HEK293 (cell line): ENCODE measurements around the gene GBP6.
"Not testable (repeated sequence)": the region's sequence is repeated elsewhere in the genome, so short reads cannot be mapped to it uniquely, and the experiment has no call there.

ENCODE experiments used
- CTCF ChIA-PET: fragments of 350-600 bp; formaldehyde crosslinking; extraction: SDS; loops from one replicate; lab custom pipeline; 2021; ENCODE audit warnings: antibody characterized with exemption; lab: Yijun Ruan, JAX
- POLR2A ChIA-PET: fragments of 300-600 bp; formaldehyde crosslinking; extraction: SDS; loops from one replicate; lab custom pipeline; 2020; ENCODE audit warnings: antibody characterized with exemption, inconsistent platforms; lab: Yijun Ruan, JAX
- H3K27ac ChIP-seq: fragments of 200-500 bp; sonication (Bioruptor generic); 2 replicates; pipeline ENCODE4 v1.5.1; 2014; ENCODE audit warnings: low read depth, low read length, control low read depth, inconsistent platforms; ENCODE audit errors: extremely low read depth
- H3K36me3 ChIP-seq, 2 experiments: fragments of 200-500 bp in 1 of 2; sonication (Bioruptor generic) in 1 of 2; 1 replicate in 1 of 2; 2 replicates in 1 of 2; pipeline ENCODE4 v1.5.1; 2014 to 2017; ENCODE audit warnings: inconsistent platforms in 2 of 2, low read length in 2 of 2; ENCODE audit not compliant: control insufficient read depth in 2 of 2, insufficient read depth in 1 of 2
- H3K4me1 ChIP-seq: fragments of 200-500 bp; sonication (Bioruptor generic); 2 replicates; pipeline ENCODE4 v1.5.1; 2014; ENCODE audit warnings: mild to moderate bottlenecking, low read length, inconsistent platforms; ENCODE audit not compliant: control insufficient read depth, insufficient read depth
- H3K4me3 ChIP-seq: 2 replicates; pipeline ENCODE4 v1.5.1; 2011; ENCODE audit warnings: low read depth, mild to moderate bottlenecking, control low read depth, low read length, moderate library complexity
- H3K9me3 ChIP-seq: fragments of 200-500 bp; sonication (Bioruptor generic); 2 replicates; pipeline ENCODE4 v1.5.1; 2014; ENCODE audit warnings: low read depth, low read length, inconsistent platforms; ENCODE audit not compliant: control insufficient read depth, insufficient read depth
- GLI4 ChIP-seq: fragments of 450-650 bp; formaldehyde crosslinking; IDR thresholded peaks from 2 replicates; pipeline ENCODE4 v1.5.1; 2016; ENCODE audit warnings: missing biosample characterization, missing genetic modification characterization
- MYNN ChIP-seq: fragments of 450-650 bp; formaldehyde crosslinking; IDR thresholded peaks from 2 replicates; pipeline ENCODE4 v1.5.1; 2016; ENCODE audit warnings: missing biosample characterization, missing genetic modification characterization, borderline replicate concordance
- ZBTB7A ChIP-seq: fragments of 450-650 bp; formaldehyde crosslinking; IDR thresholded peaks from 2 replicates; pipeline ENCODE4 v1.5.1; 2016; ENCODE audit warnings: low read depth, missing biosample characterization, missing genetic modification characterization
- ZFP3 ChIP-seq: fragments of 450-650 bp; formaldehyde crosslinking; IDR thresholded peaks from 2 replicates; pipeline ENCODE4 v1.5.1; 2016; ENCODE audit warnings: low read depth, missing biosample characterization, missing genetic modification characterization
- ZNF19 ChIP-seq: fragments of 450-650 bp; formaldehyde crosslinking; IDR thresholded peaks from 2 replicates; pipeline ENCODE4; 2016; ENCODE audit warnings: missing biosample characterization, missing genetic modification characterization, low read depth
- ZNF223 ChIP-seq: fragments of 450-650 bp; formaldehyde crosslinking; IDR thresholded peaks from 2 replicates; pipeline ENCODE4 v1.5.1; 2016; ENCODE audit warnings: missing biosample characterization, missing genetic modification characterization
- ZNF350 ChIP-seq: fragments of 450-650 bp; formaldehyde crosslinking; IDR thresholded peaks from 2 replicates; pipeline ENCODE4 v1.5.0; 2017; ENCODE audit warnings: missing biosample characterization, mild to moderate bottlenecking, missing genetic modification characterization
- ZNF37A ChIP-seq: fragments of 450-650 bp; IDR thresholded peaks from 2 replicates; pipeline ENCODE4 v1.5.1; 2018; ENCODE audit warnings: missing biosample characterization, missing genetic modification characterization
- ZNF521 ChIP-seq: fragments of 450-650 bp; formaldehyde crosslinking; IDR thresholded peaks from 2 replicates; pipeline ENCODE4 v1.5.1; 2017; ENCODE audit warnings: missing biosample characterization, mild to moderate bottlenecking, missing genetic modification characterization
- ZNF660 ChIP-seq: fragments of 450-650 bp; IDR thresholded peaks from 2 replicates; pipeline ENCODE4 v1.5.1; 2018; ENCODE audit warnings: missing biosample characterization, mild to moderate bottlenecking, missing genetic modification characterization
- ZNF701 ChIP-seq: fragments of 450-650 bp; formaldehyde crosslinking; IDR thresholded peaks from 2 replicates; pipeline ENCODE4 v1.5.1; 2016; ENCODE audit warnings: missing biosample characterization, missing genetic modification characterization
- ZNF768 ChIP-seq: fragments of 450-650 bp; formaldehyde crosslinking; IDR thresholded peaks from 2 replicates; pipeline ENCODE4 v1.5.1; 2018; ENCODE audit warnings: missing biosample characterization, mild to moderate bottlenecking, missing genetic modification characterization
- TF ChIP-seq, protein P1 (sequence below): fragments of 450-650 bp; formaldehyde crosslinking; IDR thresholded peaks from 2 replicates; pipeline ENCODE4 v1.5.1; 2016; ENCODE audit warnings: missing biosample characterization, missing genetic modification characterization
- TF ChIP-seq, protein P2 (sequence below): fragments of 450-650 bp; formaldehyde crosslinking; IDR thresholded peaks from 2 replicates; pipeline ENCODE4 v1.5.1; 2016; ENCODE audit warnings: missing biosample characterization, missing genetic modification characterization
- TF ChIP-seq, protein P3 (sequence below): fragments of 450-650 bp; formaldehyde crosslinking; IDR thresholded peaks from 2 replicates; pipeline ENCODE4 v1.5.1; 2016; ENCODE audit warnings: missing biosample characterization, missing genetic modification characterization
- TF ChIP-seq, protein P4 (sequence below): fragments of 450-650 bp; formaldehyde crosslinking; IDR thresholded peaks from 2 replicates; pipeline ENCODE4 v1.5.1; 2016; ENCODE audit warnings: missing biosample characterization, missing genetic modification characterization

GBP6 gene

DNA sequence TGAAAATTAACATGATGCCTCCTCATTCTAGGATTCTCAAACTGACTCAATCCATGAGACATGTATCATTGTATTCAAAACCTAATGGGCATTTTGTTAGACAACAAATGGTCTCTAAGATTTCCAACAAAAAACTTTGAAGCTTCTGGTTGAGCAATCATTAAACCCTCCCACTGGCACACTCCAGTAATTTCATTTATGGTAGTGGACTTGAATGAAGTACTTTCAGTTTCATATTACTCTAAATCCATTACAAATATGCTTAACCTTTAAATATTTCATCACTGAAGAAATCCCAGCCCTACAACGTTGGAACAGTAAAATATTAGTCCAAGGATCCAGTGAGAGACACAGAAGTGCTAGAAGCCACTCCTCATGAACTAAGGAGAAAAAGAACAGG, 43.5 kb downstream of the GBP6 start:
- no peak overlapping the region for H3K27ac ChIP-seq
- TF ChIP-seq, protein P1, sequence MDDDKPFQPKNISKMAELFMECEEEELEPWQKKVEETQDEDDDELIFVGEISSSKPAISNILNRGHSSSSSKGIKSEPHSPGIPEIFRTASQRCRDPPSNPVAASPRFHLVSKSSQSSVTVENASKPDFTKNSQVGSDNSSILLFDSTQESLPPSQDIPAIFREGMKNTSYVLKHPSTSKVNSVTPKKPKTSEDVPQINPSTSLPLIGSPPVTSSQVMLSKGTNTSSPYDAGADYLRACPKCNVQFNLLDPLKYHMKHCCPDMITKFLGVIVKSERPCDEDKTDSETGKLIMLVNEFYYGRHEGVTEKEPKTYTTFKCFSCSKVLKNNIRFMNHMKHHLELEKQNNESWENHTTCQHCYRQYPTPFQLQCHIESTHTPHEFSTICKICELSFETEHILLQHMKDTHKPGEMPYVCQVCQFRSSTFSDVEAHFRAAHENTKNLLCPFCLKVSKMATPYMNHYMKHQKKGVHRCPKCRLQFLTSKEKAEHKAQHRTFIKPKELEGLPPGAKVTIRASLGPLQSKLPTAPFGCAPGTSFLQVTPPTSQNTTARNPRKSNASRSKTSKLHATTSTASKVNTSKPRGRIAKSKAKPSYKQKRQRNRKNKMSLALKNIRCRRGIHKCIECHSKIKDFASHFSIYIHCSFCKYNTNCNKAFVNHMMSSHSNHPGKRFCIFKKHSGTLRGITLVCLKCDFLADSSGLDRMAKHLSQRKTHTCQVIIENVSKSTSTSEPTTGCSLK, result no peak
- no peak for TF ChIP-seq ZNF701
- TF ChIP-seq ZNF660 (tag by site-specific recombination), result no peak
- TF ChIP-seq ZNF19 (tag by site-specific recombination), result no peak
- no peak for TF ChIP-seq ZNF37A (tag by site-specific recombination)
- no peak for TF ChIP-seq ZFP3 (tag by site-specific recombination)
- TF ChIP-seq, protein P2, sequence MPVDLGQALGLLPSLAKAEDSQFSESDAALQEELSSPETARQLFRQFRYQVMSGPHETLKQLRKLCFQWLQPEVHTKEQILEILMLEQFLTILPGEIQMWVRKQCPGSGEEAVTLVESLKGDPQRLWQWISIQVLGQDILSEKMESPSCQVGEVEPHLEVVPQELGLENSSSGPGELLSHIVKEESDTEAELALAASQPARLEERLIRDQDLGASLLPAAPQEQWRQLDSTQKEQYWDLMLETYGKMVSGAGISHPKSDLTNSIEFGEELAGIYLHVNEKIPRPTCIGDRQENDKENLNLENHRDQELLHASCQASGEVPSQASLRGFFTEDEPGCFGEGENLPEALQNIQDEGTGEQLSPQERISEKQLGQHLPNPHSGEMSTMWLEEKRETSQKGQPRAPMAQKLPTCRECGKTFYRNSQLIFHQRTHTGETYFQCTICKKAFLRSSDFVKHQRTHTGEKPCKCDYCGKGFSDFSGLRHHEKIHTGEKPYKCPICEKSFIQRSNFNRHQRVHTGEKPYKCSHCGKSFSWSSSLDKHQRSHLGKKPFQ (tag by site-specific recombination), result no peak
- TF ChIP-seq MYNN (tag by site-specific recombination), result no peak
- H3K4me1 ChIP-seq, result no peaks in the 10 kb centered on the region
- no peaks in the 10 kb centered on the region for H3K9me3 ChIP-seq
- H3K36me3 ChIP-seq, result no peaks in the 10 kb centered on the region
- ChIA-PET CTCF (interaction anchor here (1.1 kb wide), 1 partner anchor 49 kb away, joined by 4 read pairs; no protein-coding TSS in a partner anchor), POLR2A (no interaction called here)
- H3K4me3 ChIP-seq, result no peak overlapping the region

DNA sequence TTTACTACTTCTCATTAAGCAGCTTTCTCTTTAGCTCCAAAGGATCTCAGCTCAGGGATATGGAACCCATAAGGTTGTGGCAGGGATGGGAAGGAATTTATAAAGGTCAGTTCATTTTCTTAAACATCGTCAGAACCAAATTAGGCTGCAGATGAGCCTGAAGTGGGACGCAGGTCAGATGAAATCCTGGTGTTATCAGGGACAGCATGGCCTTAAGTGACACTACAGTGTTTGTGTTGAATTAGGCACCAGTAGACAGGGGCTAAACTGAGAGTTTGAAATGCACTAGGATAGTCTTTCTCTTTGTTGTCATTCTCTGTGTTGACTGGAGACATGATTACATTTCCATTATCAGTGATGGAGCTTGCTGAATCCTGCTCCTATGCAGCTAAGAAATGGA, 43.9 kb downstream of the GBP6 start:
- H3K36me3 ChIP-seq, H3K4me3 ChIP-seq, H3K9me3 ChIP-seq, H3K27ac ChIP-seq, POLR2A ChIA-PET, H3K4me1 ChIP-seq: not testable (repeated sequence)
- CTCF ChIA-PET, result interaction anchor here (1.1 kb wide), 1 partner anchor 50 kb away, joined by 4 read pairs; no protein-coding TSS in a partner anchor

DNA sequence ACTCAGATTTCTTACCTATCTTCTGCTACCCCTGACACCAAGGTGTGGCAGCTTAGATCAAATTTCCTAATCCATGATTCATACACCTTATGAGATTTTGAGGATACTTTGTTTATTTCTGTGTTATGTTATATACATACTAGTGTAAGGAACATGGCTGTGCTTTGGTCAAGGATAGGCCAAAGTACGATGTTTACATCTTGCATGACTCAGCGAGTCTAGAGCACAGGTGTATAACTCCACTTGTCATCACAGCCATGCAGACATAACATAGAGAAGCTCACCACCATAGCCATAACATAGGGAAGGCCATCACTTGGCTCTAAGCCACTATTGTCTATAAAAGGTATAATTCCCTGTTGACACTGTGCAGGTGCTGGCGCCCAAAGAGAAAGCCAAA, 61.2 kb downstream of the GBP6 start:
- Histone ChIP-seq H3K9me3 (no peaks in the 10 kb centered on the region), H3K27ac (no peak overlapping the region), H3K4me3 (no peak overlapping the region), H3K4me1 (no peaks in the 10 kb centered on the region), H3K36me3 (peaks cover 0 to 25% of the 10 kb centered on the region in 2 experiments; a peak in 1 of 3 replicates)
- ChIA-PET CTCF (no interaction called here), POLR2A (no interaction called here)
- TF ChIP-seq ZNF223 (tag by site-specific recombination), result no peak
- no peak for TF ChIP-seq ZNF350 (tag by site-specific recombination)
- TF ChIP-seq, protein P3, sequence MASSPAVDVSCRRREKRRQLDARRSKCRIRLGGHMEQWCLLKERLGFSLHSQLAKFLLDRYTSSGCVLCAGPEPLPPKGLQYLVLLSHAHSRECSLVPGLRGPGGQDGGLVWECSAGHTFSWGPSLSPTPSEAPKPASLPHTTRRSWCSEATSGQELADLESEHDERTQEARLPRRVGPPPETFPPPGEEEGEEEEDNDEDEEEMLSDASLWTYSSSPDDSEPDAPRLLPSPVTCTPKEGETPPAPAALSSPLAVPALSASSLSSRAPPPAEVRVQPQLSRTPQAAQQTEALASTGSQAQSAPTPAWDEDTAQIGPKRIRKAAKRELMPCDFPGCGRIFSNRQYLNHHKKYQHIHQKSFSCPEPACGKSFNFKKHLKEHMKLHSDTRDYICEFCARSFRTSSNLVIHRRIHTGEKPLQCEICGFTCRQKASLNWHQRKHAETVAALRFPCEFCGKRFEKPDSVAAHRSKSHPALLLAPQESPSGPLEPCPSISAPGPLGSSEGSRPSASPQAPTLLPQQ (tag by site-specific recombination), result no peak
- no peak for TF ChIP-seq GLI4 (tag by site-specific recombination)
- TF ChIP-seq, protein P4, sequence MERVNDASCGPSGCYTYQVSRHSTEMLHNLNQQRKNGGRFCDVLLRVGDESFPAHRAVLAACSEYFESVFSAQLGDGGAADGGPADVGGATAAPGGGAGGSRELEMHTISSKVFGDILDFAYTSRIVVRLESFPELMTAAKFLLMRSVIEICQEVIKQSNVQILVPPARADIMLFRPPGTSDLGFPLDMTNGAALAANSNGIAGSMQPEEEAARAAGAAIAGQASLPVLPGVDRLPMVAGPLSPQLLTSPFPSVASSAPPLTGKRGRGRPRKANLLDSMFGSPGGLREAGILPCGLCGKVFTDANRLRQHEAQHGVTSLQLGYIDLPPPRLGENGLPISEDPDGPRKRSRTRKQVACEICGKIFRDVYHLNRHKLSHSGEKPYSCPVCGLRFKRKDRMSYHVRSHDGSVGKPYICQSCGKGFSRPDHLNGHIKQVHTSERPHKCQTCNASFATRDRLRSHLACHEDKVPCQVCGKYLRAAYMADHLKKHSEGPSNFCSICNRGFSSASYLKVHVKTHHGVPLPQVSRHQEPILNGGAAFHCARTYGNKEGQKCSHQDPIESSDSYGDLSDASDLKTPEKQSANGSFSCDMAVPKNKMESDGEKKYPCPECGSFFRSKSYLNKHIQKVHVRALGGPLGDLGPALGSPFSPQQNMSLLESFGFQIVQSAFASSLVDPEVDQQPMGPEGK, result no peak
- TF ChIP-seq ZNF521 (tag by site-specific recombination), result no peak
- no peak for TF ChIP-seq ZBTB7A
- TF ChIP-seq ZNF768 (tag by site-specific recombination), result no peak
